ENCODE results near the gene HOMER2.

- no peak for TF ChIP-seq POLR2A (IDR thresholded peaks at IDR 0.05)
- no peak for TF ChIP-seq CTCF (IDR thresholded peaks at IDR 0.05)
- no peak for TF ChIP-seq POLR2AphosphoS5 (IDR thresholded peaks at IDR 0.05)
Observed at GRCh38 chr15:82808634-82809041, 143.9 kb downstream of the HOMER2 start.

All from stomach (tissue), 4 donors.